Measurements from ENCODE around the gene SCGB3A1.

DNA sequence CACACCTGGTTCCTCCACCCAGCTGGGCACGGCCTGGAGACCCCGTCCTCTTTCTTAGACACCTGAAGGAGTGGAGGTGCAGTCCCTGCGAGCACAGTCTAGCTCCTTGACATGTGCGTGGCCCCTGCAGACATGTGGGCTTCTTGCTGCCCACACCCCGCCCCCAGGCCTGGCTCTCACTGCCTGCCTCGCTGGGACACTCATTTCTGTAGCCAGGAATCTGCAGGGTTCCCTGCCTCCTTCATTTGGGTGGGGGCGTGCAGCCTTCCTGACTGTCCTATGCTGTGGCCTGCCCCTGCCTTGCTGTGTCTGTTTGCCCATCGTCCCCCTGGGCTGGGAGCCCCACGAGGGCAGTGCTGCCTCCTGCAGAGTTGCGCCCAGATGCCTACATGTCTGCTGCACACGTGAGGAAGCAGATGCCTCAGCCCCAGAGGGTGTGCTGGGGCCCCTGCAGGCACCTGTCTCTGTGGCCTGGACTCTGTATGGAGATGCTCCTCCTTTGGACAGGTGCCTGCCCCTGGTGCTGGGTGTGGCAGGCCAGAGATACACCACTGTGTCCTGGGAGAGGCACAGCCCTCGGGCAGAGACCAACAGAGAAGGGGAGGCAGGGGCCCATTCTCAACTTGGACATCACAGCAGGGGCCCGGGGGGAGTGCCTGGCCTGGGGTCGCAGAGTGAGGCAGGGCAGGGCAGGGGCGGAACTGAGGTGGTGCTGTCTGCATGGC, 35.5 kb upstream of the SCGB3A1 start:
- TF ChIP-seq MXI1 (IDR thresholded peaks at IDR 0.05; ENCODE audit: borderline replicate concordance, low read depth, low read length) (no peak), RCOR1 (IDR thresholded peaks at IDR 0.05; ENCODE audit: insufficient replicate concordance, low read length) (no peak), NFE2L2 (IDR thresholded peaks at IDR 0.05; ENCODE audit: low read depth, low read length) (no peak), BHLHE40 (IDR thresholded peaks at IDR 0.05; ENCODE audit: low read depth, low read length) (no peak), POLR2A (IDR thresholded peaks at IDR 0.05; ENCODE audit: low read depth, low read length) (no peak), FOS (IDR thresholded peaks at IDR 0.05; ENCODE audit: low read depth, low read length) (no peak), CEBPB (IDR thresholded peaks at IDR 0.05; ENCODE audit: low read depth, low read length) (no peak), SMC3 (IDR thresholded peaks at IDR 0.05; ENCODE audit: low read depth, low read length) (no peak), RAD21 (IDR thresholded peaks at IDR 0.05; ENCODE audit: low read length) (no peak), RFX5 (IDR thresholded peaks at IDR 0.05; ENCODE audit: low read depth, low read length) (no peak), CHD1 (IDR thresholded peaks at IDR 0.05; ENCODE audit: low read depth, low read length) (no peak)
- TF ChIP-seq, protein P1, sequence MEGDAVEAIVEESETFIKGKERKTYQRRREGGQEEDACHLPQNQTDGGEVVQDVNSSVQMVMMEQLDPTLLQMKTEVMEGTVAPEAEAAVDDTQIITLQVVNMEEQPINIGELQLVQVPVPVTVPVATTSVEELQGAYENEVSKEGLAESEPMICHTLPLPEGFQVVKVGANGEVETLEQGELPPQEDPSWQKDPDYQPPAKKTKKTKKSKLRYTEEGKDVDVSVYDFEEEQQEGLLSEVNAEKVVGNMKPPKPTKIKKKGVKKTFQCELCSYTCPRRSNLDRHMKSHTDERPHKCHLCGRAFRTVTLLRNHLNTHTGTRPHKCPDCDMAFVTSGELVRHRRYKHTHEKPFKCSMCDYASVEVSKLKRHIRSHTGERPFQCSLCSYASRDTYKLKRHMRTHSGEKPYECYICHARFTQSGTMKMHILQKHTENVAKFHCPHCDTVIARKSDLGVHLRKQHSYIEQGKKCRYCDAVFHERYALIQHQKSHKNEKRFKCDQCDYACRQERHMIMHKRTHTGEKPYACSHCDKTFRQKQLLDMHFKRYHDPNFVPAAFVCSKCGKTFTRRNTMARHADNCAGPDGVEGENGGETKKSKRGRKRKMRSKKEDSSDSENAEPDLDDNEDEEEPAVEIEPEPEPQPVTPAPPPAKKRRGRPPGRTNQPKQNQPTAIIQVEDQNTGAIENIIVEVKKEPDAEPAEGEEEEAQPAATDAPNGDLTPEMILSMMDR (conservative IDR thresholded peaks at IDR 0.05; ENCODE audit: low read depth, low read length), result no peak
- TF ChIP-seq, protein P2, sequence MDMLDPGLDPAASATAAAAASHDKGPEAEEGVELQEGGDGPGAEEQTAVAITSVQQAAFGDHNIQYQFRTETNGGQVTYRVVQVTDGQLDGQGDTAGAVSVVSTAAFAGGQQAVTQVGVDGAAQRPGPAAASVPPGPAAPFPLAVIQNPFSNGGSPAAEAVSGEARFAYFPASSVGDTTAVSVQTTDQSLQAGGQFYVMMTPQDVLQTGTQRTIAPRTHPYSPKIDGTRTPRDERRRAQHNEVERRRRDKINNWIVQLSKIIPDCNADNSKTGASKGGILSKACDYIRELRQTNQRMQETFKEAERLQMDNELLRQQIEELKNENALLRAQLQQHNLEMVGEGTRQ (IDR thresholded peaks at IDR 0.05; ENCODE audit: low read depth, low read length), result no peak
- TF ChIP-seq, protein P3, sequence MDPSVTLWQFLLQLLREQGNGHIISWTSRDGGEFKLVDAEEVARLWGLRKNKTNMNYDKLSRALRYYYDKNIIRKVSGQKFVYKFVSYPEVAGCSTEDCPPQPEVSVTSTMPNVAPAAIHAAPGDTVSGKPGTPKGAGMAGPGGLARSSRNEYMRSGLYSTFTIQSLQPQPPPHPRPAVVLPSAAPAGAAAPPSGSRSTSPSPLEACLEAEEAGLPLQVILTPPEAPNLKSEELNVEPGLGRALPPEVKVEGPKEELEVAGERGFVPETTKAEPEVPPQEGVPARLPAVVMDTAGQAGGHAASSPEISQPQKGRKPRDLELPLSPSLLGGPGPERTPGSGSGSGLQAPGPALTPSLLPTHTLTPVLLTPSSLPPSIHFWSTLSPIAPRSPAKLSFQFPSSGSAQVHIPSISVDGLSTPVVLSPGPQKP (IDR thresholded peaks at IDR 0.05; ENCODE audit: borderline replicate concordance, low read depth, low read length), result no peak
